ENCODE measurements around the gene FOXN3. TPM values are rescaled to one million over a fixed set of nuclear protein-coding genes. Genes with fewer than 3 reads are reported as not detected.
A peak's percentile ranks its signal among the peaks of the same experiment; 100 is the strongest.

FOXN3 gene
- total RNA-seq, 1 donor from 2014 or later: 74.7 TPM

GRCh38 chr14:89430391-89431236, 13.6 kb upstream of the FOXN3 start:
- DNase-seq: no peak

- DNase-seq: peak; percentile 87
Measured at GRCh38 chr14:89429199-89430181, 12.5 kb upstream of the FOXN3 start.

GRCh38 chr14:89428546-89429198, 11.6 kb upstream of the FOXN3 start:
- peak; percentile 93 for DNase-seq

- no peak for DNase-seq
Measured at GRCh38 chr14:89428173-89428523, 11.1 kb upstream of the FOXN3 start.

- DNase-seq: peak; percentile 69
Measured at GRCh38 chr14:89427426-89428172, 10.6 kb upstream of the FOXN3 start.

- DNase-seq: no peak
Measured at GRCh38 chr14:89425931-89426330, 8.9 kb upstream of the FOXN3 start.

GRCh38 chr14:89424241-89424640, 7.2 kb upstream of the FOXN3 start:
- DNase-seq: no peak

- DNase-seq: no peak
Measured at GRCh38 chr14:89422952-89423345, 5.9 kb upstream of the FOXN3 start.

GRCh38 chr14:89422181-89422951, 5.3 kb upstream of the FOXN3 start:
- DNase-seq: peak; percentile 52

GRCh38 chr14:89420502-89420901, 3.5 kb upstream of the FOXN3 start:
- no peak for DNase-seq

- DNase-seq: no peak
Measured at GRCh38 chr14:89419973-89420482, 3.0 kb upstream of the FOXN3 start.

- no peak for DNase-seq
Measured at GRCh38 chr14:89418976-89419375, 1.9 kb upstream of the FOXN3 start.

- no peak for DNase-seq
Measured at GRCh38 chr14:89418452-89418851, 1.4 kb upstream of the FOXN3 start.

GRCh38 chr14:89417465-89418225, 612 bp upstream of the FOXN3 start:
- DNase-seq: peak; percentile 79

GRCh38 chr14:89416002-89416995, 734 bp downstream of the FOXN3 start:
- DNase-seq: peak; percentile 99

GRCh38 chr14:89415159-89415558, 1.9 kb downstream of the FOXN3 start:
- DNase-seq: peak; percentile 53

GRCh38 chr14:89411976-89412375, 5.1 kb downstream of the FOXN3 start:
- DNase-seq: no peak

GRCh38 chr14:89409961-89410360, 7.1 kb downstream of the FOXN3 start:
- DNase-seq: no peak

All from tongue (tissue), 2 donors.